ENCODE measurements around the gene VPS4B.

GRCh38 chr18:63374540-63374939 is 47.7 kb downstream of the VPS4B start:
- TF ChIP-seq, protein P1, sequence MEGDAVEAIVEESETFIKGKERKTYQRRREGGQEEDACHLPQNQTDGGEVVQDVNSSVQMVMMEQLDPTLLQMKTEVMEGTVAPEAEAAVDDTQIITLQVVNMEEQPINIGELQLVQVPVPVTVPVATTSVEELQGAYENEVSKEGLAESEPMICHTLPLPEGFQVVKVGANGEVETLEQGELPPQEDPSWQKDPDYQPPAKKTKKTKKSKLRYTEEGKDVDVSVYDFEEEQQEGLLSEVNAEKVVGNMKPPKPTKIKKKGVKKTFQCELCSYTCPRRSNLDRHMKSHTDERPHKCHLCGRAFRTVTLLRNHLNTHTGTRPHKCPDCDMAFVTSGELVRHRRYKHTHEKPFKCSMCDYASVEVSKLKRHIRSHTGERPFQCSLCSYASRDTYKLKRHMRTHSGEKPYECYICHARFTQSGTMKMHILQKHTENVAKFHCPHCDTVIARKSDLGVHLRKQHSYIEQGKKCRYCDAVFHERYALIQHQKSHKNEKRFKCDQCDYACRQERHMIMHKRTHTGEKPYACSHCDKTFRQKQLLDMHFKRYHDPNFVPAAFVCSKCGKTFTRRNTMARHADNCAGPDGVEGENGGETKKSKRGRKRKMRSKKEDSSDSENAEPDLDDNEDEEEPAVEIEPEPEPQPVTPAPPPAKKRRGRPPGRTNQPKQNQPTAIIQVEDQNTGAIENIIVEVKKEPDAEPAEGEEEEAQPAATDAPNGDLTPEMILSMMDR (IDR thresholded peaks at IDR 0.05; ENCODE audit: low read length): no peak
- TF ChIP-seq EZH2 (optimal IDR thresholded peaks at IDR 0.05; ENCODE audit: low read depth, low read length): no peak

All from MM.1S (cell line).